Activated CD4-positive, alpha-beta T cell treated with anti-CD3 and anti-CD28 coated beads, Interleukin-2, Interleukin-4, amounts not matched to agents 100 ng/mL and 50 ng/mL, durations not matched to agents 16 hours and 8 hours (primary cell): ENCODE results near the gene CD7.

Experiments
- DNase-seq: peaks from one replicate; pipeline ENCODE4 v3.0.0-alpha.2; 2020; ENCODE audit warnings: low spot score

Gene CD7

GRCh38 chr17:82328141-82328993, 11.0 kb upstream of the CD7 start:
- no peak for DNase-seq

GRCh38 chr17:82327757-82328140, 10.3 kb upstream of the CD7 start:
- no peak for DNase-seq

- no peak for DNase-seq
Measured at GRCh38 chr17:82327289-82327688, 9.9 kb upstream of the CD7 start.

GRCh38 chr17:82325286-82326180, 8.1 kb upstream of the CD7 start:
- DNase-seq, result no peak

- no peak for DNase-seq
Measured at GRCh38 chr17:82324566-82325285, 7.3 kb upstream of the CD7 start.

GRCh38 chr17:82323514-82324234, 6.3 kb upstream of the CD7 start:
- no peak for DNase-seq

- DNase-seq, result no peak
Measured at GRCh38 chr17:82322526-82323453, 5.4 kb upstream of the CD7 start.

- DNase-seq, result no peak
Measured at GRCh38 chr17:82321947-82322466, 4.6 kb upstream of the CD7 start.

GRCh38 chr17:82320956-82321927, 3.8 kb upstream of the CD7 start:
- DNase-seq, result no peak

- DNase-seq, result no peak
Measured at GRCh38 chr17:82320140-82320840, 2.9 kb upstream of the CD7 start.

- DNase-seq, result no peak
Measured at GRCh38 chr17:82319619-82320062, 2.2 kb upstream of the CD7 start.

GRCh38 chr17:82318772-82319606, 1.6 kb upstream of the CD7 start:
- no peak for DNase-seq

GRCh38 chr17:82318169-82318498, 726 bp upstream of the CD7 start:
- DNase-seq, result no peak

- DNase-seq, result no peak
Measured at GRCh38 chr17:82316651-82317393, 586 bp downstream of the CD7 start.

- DNase-seq, result no peak
Measured at GRCh38 chr17:82315703-82316358, 1.6 kb downstream of the CD7 start.
